GM19035 (cell line): ENCODE measurements around the gene CAMK1D.
"Not testable (repeated sequence)": the region's sequence is repeated elsewhere in the genome, so short reads cannot be mapped to it uniquely, and the experiment has no call there.

Experiments used
- ATAC-seq: cut with Tn5 transposase; IDR thresholded peaks from one replicate; pipeline ENCODE4 v1.9.1; 2021; ENCODE audit not compliant: unreplicated experiment

Gene CAMK1D

GRCh38 chr10:12806228-12807095, 457.1 kb downstream of the CAMK1D start:
- no peak for ATAC-seq

DNA sequence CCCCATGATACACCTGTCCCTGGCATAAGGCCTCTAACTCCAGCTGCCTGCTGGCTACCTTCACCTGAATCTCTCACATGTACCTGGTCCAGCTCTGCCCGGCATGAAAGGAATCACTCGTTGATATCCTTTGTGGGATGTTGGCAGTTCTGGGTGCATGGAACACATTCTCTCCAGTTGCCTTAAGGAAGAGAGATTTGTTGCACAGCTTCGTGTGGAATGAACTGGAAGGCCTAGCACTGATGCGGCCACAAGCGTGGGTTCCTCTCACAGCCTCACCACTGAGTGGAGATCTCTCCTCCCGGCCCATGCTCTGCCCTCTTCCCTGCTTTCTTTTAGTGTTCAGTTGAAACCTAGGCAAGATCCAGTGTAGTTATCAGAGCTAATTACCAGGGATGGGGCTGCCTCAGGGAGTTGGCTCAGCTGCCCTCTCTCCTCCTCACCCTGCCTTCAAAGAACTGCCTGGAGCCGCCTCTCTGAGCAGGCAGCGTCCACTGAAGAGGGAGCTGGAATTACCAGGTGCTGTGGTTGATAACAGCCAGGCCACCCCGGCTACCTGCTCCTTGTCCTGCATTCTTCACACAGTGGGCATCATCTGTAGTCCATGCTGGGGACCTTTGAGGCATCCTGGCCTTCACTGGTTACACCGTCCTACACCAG, 457.9 kb downstream of the CAMK1D start:
- no peak for ATAC-seq

GRCh38 chr10:12808014-12808613, 458.8 kb downstream of the CAMK1D start:
- no peak for ATAC-seq

- ATAC-seq: not testable (repeated sequence)
Measured at GRCh38 chr10:12810046-12810445, 460.7 kb downstream of the CAMK1D start.

- no peak for ATAC-seq
Measured at GRCh38 chr10:12811826-12812225, 462.5 kb downstream of the CAMK1D start.

DNA sequence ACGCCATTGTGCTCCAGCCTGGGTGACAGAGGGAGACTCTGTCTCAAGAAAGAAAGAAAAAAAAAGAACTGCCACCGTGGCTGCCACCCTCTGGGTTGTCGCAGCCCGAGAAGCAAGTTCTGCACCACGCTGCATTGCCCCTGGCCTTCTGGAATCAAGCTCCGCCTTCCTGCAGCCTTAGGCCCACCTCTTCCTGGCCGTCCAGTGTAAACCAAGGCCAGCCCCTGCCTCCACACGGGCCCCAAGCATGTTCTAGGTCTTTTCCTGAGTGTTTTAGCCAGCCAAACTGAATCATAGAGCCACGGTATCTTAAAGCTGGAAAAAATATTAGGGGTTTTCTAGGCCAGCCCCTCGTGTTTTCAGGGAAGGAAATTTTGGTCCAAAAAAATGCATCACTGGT, 463.2 kb downstream of the CAMK1D start:
- ATAC-seq: no peak

- no peak for ATAC-seq
Measured at GRCh38 chr10:12814166-12814565, 464.8 kb downstream of the CAMK1D start.

DNA sequence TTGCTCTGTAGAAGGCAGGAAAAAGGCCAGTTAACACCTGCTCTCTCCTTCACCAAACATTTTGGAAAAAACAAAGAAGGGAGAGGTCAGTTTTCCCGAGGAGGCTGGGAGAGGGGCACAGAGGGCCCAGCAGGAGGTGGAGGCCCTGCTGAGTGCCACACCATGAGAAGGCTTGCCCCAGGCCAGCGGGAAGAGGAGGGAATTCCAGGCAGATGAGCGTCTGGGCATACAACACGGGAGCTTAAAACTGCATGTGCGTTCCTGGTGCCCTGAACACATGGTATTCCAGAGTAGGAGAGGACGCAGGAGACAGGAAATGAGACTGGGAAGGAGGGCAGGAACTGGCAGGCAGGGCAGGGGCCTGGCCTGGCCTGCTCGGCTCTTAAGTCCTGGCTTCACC, 469.7 kb downstream of the CAMK1D start:
- ATAC-seq: no peak

DNA sequence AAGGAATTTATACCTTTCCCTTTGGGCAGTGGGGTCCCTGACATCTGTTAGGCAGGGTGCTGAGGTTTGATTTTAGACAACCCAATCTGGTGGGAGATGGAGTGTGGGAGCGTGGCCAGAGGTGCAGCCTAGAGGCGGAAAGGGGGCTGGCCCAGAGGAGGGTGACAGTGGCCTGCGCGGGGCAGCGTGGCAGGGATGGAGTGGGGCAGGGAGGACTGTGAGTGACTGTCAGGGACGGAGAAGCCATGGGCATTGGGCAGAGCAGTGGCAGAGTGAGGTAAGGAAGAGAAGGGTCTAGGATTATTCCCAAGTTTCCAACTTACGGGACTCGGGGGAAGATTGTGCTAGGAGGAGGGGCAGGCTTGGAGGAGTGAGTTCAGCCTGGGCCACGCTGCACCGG, 470.3 kb downstream of the CAMK1D start:
- no peak for ATAC-seq

GRCh38 chr10:12822126-12822892, 473.0 kb downstream of the CAMK1D start:
- ATAC-seq: no peak

GRCh38 chr10:12822893-12823170, 473.5 kb downstream of the CAMK1D start:
- ATAC-seq: no peak

GRCh38 chr10:12823328-12823727, 474.0 kb downstream of the CAMK1D start:
- ATAC-seq: no peak

DNA sequence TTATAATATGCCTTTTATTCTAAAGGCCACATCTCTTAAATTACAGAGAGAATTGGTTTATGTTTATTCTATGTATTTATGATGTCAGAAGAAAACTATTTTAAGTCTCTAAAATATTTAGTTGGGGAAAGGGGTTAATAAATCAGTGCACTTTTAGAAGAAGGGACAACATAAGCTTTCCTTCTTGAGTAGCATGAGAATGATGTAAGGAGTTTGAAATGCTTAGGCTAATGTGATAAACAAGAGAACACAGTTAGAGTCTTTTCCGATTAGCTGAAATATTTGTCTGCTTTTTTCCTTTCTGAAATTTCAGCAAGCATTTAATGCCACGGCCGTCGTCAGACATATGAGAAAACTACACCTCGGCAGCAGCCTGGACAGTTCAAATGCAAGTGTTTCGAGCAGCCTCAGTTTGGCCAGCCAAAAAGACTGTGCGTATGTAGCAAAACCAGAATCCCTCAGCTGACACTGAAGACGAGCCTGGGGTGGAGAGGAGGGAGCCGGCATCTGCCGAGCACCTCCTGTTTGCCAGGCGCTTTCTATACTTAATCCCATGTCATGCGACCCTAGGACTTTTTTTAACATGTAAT, 476.0 kb downstream of the CAMK1D start:
- no peak for ATAC-seq

- no peak for ATAC-seq
Measured at GRCh38 chr10:12826800-12827372, 477.5 kb downstream of the CAMK1D start.

GRCh38 chr10:12828736-12829135, 479.4 kb downstream of the CAMK1D start:
- no peak for ATAC-seq

- ATAC-seq: no peak
Measured at GRCh38 chr10:12829831-12830390, 480.6 kb downstream of the CAMK1D start.

GRCh38 chr10:12832096-12832495, 482.7 kb downstream of the CAMK1D start:
- ATAC-seq: no peak

GRCh38 chr10:12833451-12833850, 484.1 kb downstream of the CAMK1D start:
- no peak for ATAC-seq

- no peak for ATAC-seq
Measured at GRCh38 chr10:12834116-12834665, 484.8 kb downstream of the CAMK1D start.

DNA sequence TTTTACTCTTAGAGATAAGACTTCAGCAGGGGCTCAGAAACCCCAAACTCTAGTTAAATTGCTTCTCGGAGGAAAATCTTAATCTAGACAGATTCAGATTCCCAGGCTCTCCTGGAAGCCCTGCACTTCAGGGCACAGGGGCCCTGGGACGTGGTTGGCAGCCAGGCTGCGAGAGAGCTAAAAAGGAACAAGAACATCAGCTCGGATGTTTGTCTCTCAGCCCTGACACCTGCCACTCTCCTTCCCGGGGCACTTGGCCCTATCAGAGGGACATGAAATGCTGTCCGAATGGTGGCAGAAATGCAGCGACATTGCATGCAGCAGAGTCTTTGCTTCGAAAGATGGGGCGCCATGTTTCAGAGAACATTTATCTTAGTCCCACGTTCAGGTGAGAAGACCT, 485.4 kb downstream of the CAMK1D start:
- ATAC-seq: no peak
